Activated T-helper 1 cell treated with anti-CD3 and anti-CD28 coated beads, Interleukin-2, amount 50 U/mL, for 16 hours (primary cell): ENCODE measurements around the gene LCN12.
A peak's percentile ranks its signal among the peaks of the same experiment; 100 is the strongest.
"Not testable (repeated sequence)": the region's sequence is repeated elsewhere in the genome, so short reads cannot be mapped to it uniquely, and the experiment has no call there.

Experiments used
- DNase-seq, 2 donors: peaks; one replicate each; pipeline ENCODE4 v3.0.0-alpha.2; 2020; ENCODE audit warnings: low read depth in 1 of 2, low spot score in 1 of 2

LCN12 gene

GRCh38 chr9:136985027-136985602 lies 33.0 kb downstream of the LCN12 start:
- no peak for DNase-seq

GRCh38 chr9:136985853-136986252 lies 33.8 kb downstream of the LCN12 start:
- no peak for DNase-seq

GRCh38 chr9:136988872-136989271 lies 36.8 kb downstream of the LCN12 start:
- no peak for DNase-seq

- no peak for DNase-seq
Measured at GRCh38 chr9:136990242-136990911, 38.3 kb downstream of the LCN12 start.

- peak; percentile 90 to 91 for DNase-seq
Measured at GRCh38 chr9:136991993-136992818, 40.1 kb downstream of the LCN12 start, which contains the start of gene PAXX. TSS of gene PAXX (plus strand) at chr9:136992422. CDS start at chr9:136992444, 22 bp downstream.

GRCh38 chr9:136992819-136993369 lies 40.8 kb downstream of the LCN12 start:
- DNase-seq: no peak

GRCh38 chr9:136994180-136994887 lies 42.3 kb downstream of the LCN12 start:
- DNase-seq: no peak

- no peak for DNase-seq
Measured at GRCh38 chr9:136994888-136995230, 42.8 kb downstream of the LCN12 start.

- no peak for DNase-seq
Measured at GRCh38 chr9:136995362-136995761, 43.3 kb downstream of the LCN12 start.

- no peak for DNase-seq
Measured at GRCh38 chr9:136995772-136996311, 43.8 kb downstream of the LCN12 start.

GRCh38 chr9:136996361-136997292 lies 44.6 kb downstream of the LCN12 start, which contains the start of gene CLIC3:
TSS of gene CLIC3 (minus strand) at chr9:136996568. CDS start at chr9:136996543, 25 bp downstream.
- DNase-seq: peak; percentile 30 to 32

GRCh38 chr9:136997371-136997770 lies 45.3 kb downstream of the LCN12 start:
- DNase-seq: no peak

- DNase-seq: no peak
Measured at GRCh38 chr9:136997830-136998234, 45.8 kb downstream of the LCN12 start.

- no peak for DNase-seq
Measured at GRCh38 chr9:137000177-137000930, 48.3 kb downstream of the LCN12 start.

GRCh38 chr9:137001857-137002645 lies 50.0 kb downstream of the LCN12 start:
- DNase-seq: no peak

GRCh38 chr9:137002646-137003041 lies 50.6 kb downstream of the LCN12 start:
- DNase-seq: no peak

- DNase-seq: not testable (repeated sequence)
Measured at GRCh38 chr9:137004285-137004684, 52.2 kb downstream of the LCN12 start.
